CD1c-positive myeloid dendritic cell (primary cell): ENCODE measurements around the gene ANKRD34A.

Experiments used
- DNase-seq: peaks from one replicate; pipeline ENCODE4 v3.0.0-alpha.2; 2016; ENCODE audit errors: extremely low spot score

The ANKRD34A gene

GRCh38 chr1:145990249-145990855, 26.0 kb upstream of the ANKRD34A start:
- DNase-seq, result no peak

GRCh38 chr1:145988773-145989172, 24.4 kb upstream of the ANKRD34A start:
- no peak for DNase-seq

DNA sequence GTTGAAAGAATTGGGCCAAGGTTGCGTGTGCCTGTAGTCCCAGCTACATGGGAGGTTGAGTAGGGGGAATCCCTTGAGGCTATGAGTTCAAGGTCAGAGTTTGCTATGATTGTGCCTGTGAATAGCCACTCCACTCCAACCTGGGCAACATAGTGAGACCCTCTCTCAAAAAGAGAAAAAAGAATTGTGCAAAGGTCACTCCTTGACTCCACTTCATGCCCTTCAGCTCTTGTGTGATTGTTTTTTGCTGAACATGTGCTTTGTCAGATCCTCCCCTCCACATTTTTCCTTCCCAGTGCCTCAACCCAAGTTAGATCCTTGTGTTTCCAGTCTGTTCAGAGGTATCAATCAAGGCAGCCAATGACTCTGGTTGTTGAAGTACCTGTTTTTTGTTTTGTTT, 23.6 kb upstream of the ANKRD34A start:
- no peak for DNase-seq

DNA sequence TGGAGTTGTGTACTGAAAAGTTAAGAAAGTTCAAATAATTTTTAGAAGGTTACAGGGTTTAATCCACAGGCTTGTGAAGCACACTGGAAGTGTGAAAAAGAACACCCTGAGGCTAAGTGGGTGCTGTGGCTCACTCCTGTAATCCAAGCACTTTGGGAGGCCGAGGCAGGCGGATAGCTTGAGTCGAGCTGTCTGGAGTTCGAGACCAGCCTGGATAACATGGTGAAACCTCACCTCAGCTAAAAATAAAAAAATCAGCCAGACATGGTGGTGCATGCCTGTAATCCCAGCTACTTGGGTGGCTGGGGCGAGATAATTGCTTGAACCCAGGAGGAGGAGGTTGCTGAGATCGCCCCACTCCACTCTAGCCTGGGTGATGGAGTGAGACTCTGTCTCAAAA, 22.2 kb upstream of the ANKRD34A start:
- DNase-seq, result no peak

DNA sequence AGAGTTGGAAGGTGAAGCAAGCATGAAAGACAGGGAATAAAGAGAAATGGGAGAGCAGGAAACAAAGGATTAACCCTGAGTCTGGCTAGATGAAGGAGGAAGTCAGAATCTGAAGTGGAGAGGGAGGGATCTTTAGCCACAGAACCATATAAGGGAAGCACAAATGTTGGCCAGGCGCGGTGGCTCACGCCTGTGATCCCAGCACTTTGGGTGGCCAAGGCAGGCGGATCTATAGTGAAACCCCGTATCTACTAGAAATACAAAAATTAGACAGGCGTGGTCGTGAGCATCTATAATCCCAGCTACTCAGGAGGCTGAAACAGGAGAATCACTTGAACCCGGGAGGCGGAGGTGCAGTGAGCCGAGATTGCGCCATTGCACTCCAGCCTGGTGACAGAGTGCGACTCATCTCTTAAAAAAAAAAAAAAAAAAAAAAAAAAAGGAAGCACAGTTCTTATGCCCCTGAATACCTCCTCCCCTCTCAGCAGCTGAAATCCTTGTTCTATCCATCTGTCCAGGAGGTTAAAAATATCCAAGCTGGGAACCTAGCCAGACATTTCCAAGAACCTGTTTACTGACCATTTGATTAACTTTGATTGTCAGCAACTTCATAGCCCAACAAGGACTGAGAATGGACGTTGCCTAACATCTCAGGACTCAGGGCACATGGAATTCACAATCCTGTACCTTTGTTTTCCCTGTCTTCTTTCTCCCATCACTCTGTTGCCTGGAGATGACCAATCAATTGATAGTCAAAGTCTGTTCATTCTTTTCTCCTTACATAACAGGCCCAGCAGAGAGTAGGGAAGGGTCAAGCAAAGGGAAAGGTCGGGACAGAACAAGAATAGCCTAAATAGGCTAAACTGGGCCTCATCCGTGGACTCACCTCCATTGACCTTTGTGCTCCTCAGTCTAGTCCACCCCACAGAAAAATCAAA, 21.4 kb upstream of the ANKRD34A start:
- DNase-seq, result peak; percentile 75

- no peak for DNase-seq
Observed at GRCh38 chr1:145985129-145985501, 20.7 kb upstream of the ANKRD34A start.

- DNase-seq, result no peak
Observed at GRCh38 chr1:145983960-145984830, 19.8 kb upstream of the ANKRD34A start.

GRCh38 chr1:145983206-145983675, 18.9 kb upstream of the ANKRD34A start:
- DNase-seq, result peak; percentile 68

GRCh38 chr1:145982010-145982723, 17.8 kb upstream of the ANKRD34A start:
- no peak for DNase-seq

GRCh38 chr1:145980457-145980994, 16.2 kb upstream of the ANKRD34A start:
- no peak for DNase-seq

GRCh38 chr1:145979746-145980456, 15.5 kb upstream of the ANKRD34A start:
- peak; percentile 71 for DNase-seq

- peak; percentile 99 for DNase-seq
Observed at GRCh38 chr1:145978854-145979745, 14.7 kb upstream of the ANKRD34A start.

GRCh38 chr1:145978471-145978853, 14.1 kb upstream of the ANKRD34A start:
- peak; percentile 62 for DNase-seq

DNA sequence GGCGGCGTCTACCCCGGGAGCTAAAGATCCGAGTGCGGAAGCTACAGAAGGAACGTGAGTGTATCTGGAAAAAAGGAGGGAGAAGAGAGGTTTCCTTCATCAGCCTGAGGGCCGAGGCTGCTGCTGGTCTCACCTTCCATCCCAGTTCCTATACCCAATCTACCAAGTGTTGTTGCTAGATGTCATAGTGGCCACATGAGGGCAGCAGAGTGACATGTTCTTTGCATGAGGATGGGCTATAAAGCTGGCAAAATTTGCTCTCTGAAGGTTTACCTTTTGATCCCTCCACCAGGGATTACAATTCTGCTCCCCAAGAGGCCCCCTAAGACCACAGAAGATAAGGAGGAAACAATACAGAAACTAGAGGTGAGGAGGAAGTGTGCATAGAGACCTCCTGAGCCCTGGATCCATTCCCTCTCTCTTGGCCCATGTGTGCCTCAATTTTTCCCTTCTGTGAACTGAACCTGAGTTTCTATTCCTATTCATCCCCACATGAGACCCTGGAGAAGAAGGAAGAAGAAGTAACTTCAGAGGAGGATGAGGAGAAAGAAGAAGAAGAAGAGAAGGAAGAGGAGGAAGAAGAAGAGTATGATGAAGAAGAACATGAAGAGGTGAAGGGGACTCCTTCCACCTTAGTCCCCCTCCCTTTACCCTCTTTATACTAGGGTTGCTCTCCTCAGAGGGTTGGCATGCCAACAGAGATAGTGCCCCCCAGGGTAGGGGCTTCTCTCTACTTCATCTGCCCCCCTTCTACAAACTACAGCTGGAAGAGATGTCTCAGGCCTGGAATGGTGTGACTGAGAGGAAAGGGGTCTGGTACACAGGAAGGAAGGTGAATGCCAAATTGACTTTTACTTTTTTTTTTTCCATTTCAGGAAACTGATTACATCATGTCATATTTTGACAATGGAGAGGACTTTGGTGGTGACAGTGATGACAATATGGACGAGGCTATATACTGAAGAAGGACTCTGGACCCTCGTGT, 13.4 kb upstream of the ANKRD34A start:
- peak; percentile 83 for DNase-seq

DNA sequence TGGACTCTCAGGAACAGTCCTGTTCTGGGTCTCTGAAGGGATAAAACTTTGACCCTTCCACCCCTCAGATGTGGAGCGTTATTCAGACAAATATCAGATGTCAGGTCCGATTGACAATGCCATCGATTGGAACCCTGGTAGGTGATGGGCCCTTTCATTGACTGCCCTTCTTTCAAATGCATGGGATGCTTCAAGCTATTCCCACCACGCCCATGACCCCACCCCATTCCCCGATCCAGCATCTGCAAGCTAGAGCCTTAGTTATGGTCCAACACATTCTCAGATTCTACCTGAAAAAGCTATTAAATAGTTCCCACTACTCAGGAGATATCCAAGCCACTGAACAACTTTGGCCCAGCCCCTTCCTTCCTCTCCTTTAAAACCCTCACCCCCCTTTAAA, 12.6 kb upstream of the ANKRD34A start:
- DNase-seq, result no peak

- no peak for DNase-seq
Observed at GRCh38 chr1:145975216-145975615, 10.8 kb upstream of the ANKRD34A start.

DNA sequence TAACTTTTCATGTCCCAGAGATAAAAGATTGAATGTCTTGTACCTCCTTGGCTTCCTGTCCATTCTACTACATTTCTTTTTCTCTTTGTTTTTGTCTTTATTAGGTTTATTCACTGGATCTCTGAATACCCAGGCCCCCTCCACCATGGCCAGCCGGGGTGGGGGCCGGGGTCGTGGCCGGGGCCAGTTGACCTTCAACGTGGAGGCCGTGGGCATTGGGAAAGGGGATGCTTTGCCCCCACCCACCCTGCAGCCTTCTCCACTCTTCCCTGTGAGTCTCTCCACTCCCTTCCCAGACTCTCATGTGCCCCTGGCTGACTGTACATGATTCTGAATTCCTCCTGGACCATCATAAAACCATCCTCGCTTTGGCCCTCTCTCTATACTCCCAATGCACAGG, 10.3 kb upstream of the ANKRD34A start:
- no peak for DNase-seq

GRCh38 chr1:145972580-145972979, 8.2 kb upstream of the ANKRD34A start:
- no peak for DNase-seq
